Left ventricle myocardium inferior (tissue), 1 donor: ENCODE data around the gene ACOXL. TPM values are rescaled to one million over a fixed set of nuclear protein-coding genes. Genes with fewer than 3 reads are reported as not detected.

Source experiments
- DNase-seq: peaks from one replicate; pipeline ENCODE4 v3.0.0-alpha.2; 2020
- H3K27ac ChIP-seq: fragments of 200-600 bp; replicated peaks from 2 replicates; pipeline ENCODE4 v1.8.0; 2021
- H3K27me3 ChIP-seq: fragments of 200-600 bp; 2 replicates; pipeline ENCODE4 v1.8.0; 2021; ENCODE audit warnings: low read depth
- H3K36me3 ChIP-seq: fragments of 200-600 bp; 2 replicates; pipeline ENCODE4 v1.8.0; 2021
- H3K4me1 ChIP-seq: fragments of 200-600 bp; 2 replicates; pipeline ENCODE4 v1.8.0; 2021
- H3K4me3 ChIP-seq: fragments of 200-600 bp; 2 replicates; pipeline ENCODE4 v1.8.0; 2021; ENCODE audit warnings: mild to moderate bottlenecking, moderate library complexity
- H3K9me3 ChIP-seq: fragments of 200-600 bp; replicated peaks from 2 replicates; pipeline ENCODE4 v1.8.0; 2021
- CTCF ChIP-seq: fragments of 200-600 bp; IDR thresholded peaks from 2 replicates; pipeline ENCODE4 v1.8.0; 2021; ENCODE audit warnings: antibody characterized with exemption, mild to moderate bottlenecking, borderline replicate concordance
- intact Hi-C: fragments of 100-400 bp; cut with micrococcal nuclease; formaldehyde crosslinking; loops from one replicate; pipeline ENCODE4 v1.11.0; 2022
- total RNA-seq: library from RNA; stranded (reverse); fragmentation: NEBNext Ultra II Directional; extraction: Animal tissue kit (Norgen Biotek cat#: 25700); gene quantifications from one replicate; pipeline ENCODE4 v1.2.1, GENCODE V29; 2021
- donor health status: DM: no; HTN: yes; CAD: no; lungs with severe emphysema.

The ACOXL gene
- total RNA-seq, 1 donor from 2014 or later = not detected

DNA sequence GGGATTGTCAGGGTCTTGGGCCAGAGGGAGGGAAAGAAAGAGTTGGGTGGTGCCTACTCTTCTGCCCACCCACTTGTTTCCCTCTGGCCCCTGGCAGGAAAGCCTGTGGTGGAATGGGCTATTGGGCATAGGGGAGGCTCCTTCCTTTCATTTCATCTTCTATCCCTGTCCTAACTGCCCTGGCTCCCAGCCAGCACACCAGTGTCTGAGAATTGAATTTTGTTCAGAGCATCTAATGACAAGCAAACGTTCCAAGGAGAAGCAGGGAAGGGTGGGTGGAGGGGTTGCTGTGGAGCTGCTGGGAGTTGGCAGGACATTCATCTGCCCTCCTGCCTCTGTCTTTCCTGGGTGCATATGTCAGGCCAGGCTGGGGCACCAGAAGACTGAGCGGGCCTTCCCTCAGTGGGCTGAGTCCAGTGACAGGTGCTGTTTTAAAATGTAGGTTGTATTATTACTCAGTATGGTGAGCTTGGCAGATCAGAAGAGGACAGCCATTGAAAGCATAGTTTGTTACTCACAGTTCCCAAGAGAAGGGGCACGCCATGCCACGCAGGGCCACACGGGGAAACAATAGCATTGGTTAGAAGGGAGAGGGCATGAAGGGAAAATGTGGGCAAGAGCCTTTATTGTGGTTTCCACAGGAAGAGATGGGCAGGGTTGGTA, 171.9 kb downstream of the ACOXL start:
- no peak overlapping the region for H3K27ac ChIP-seq
- no peak for TF ChIP-seq CTCF
- H3K4me3 ChIP-seq = no peak overlapping the region
- H3K9me3 ChIP-seq = no peaks in the 10 kb centered on the region
- H3K27me3 ChIP-seq = peaks cover 18% of the 10 kb centered on the region
- DNase-seq = no peak
- intact Hi-C loops = no loop called here
- H3K36me3 ChIP-seq = no peaks in the 10 kb centered on the region
- no peaks in the 10 kb centered on the region for H3K4me1 ChIP-seq

GRCh38 chr2:110904779-110905148, 172.4 kb downstream of the ACOXL start:
- Histone ChIP-seq H3K27ac (no peak overlapping the region), H3K27me3 (peaks cover 15% of the 10 kb centered on the region), H3K36me3 (no peaks in the 10 kb centered on the region), H3K4me3 (no peak overlapping the region), H3K4me1 (no peaks in the 10 kb centered on the region), H3K9me3 (no peaks in the 10 kb centered on the region)
- DNase-seq = no peak
- intact Hi-C loops = no loop called here
- no peak for TF ChIP-seq CTCF

- DNase-seq = no peak
- Histone ChIP-seq H3K4me1 (no peaks in the 10 kb centered on the region), H3K36me3 (no peaks in the 10 kb centered on the region), H3K4me3 (no peak overlapping the region), H3K27ac (no peak overlapping the region), H3K27me3 (peaks cover 15% of the 10 kb centered on the region), H3K9me3 (no peaks in the 10 kb centered on the region)
- no peak for TF ChIP-seq CTCF
- intact Hi-C loops = no loop called here
Measured at GRCh38 chr2:110905217-110905616, 172.8 kb downstream of the ACOXL start.

GRCh38 chr2:110906613-110907298, 174.4 kb downstream of the ACOXL start:
- Histone ChIP-seq H3K27ac (no peak overlapping the region), H3K36me3 (no peaks in the 10 kb centered on the region), H3K27me3 (peaks cover 5% of the 10 kb centered on the region), H3K4me1 (no peaks in the 10 kb centered on the region), H3K4me3 (no peak overlapping the region), H3K9me3 (peaks cover 12% of the 10 kb centered on the region)
- intact Hi-C loops = no loop called here
- no peak for DNase-seq
- no peak for TF ChIP-seq CTCF

DNA sequence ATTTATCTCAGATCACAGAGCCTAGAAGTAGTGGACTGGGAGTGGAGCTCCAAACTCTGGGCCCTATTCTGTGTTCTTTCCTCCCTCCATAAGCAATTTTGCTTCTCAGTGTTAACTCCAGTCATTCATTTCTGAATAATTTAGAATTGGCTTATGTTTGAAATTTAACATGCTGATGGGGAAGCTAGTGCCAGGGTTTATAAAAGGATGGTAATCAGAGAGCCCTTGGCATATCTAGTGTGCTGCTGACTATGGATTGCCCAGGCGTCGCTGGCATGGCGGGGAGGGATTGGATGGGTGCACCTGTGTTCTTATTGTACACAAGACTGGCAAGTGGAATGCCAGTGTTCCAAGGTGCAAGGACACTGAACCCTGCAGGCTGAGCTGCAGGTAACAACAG, 177.1 kb downstream of the ACOXL start:
- no peak for DNase-seq
- H3K27me3 ChIP-seq = no peaks in the 10 kb centered on the region
- no peaks in the 10 kb centered on the region for H3K4me1 ChIP-seq
- no peak overlapping the region for H3K4me3 ChIP-seq
- no peak overlapping the region for H3K27ac ChIP-seq
- TF ChIP-seq CTCF = no peak
- intact Hi-C loops = no loop called here
- H3K9me3 ChIP-seq = peaks cover 16% of the 10 kb centered on the region
- H3K36me3 ChIP-seq = no peaks in the 10 kb centered on the region
